ENCODE results near the gene HEXA.
A peak's percentile ranks its signal among the peaks of the same experiment; 100 is the strongest.

GRCh38 chr15:72341361-72341760, 34.5 kb downstream of the HEXA start:
- no peak for TF ChIP-seq MAFK (IDR thresholded peaks at IDR 0.05; ENCODE audit: low read depth, low read length)
- no peak for TF ChIP-seq CREB1 (IDR thresholded peaks at IDR 0.05)
- peak; percentile 55 to 69 (median 57) for TF ChIP-seq CTCF (IDR thresholded peaks at IDR 0.05; ENCODE audit: control extremely low read depth in 1 of 3, insufficient read depth in 1 of 3, low read depth in 1 of 3, low read length in 3 of 3)
- TF ChIP-seq RAD21 (IDR thresholded peaks at IDR 0.05 in 1 of 2, conservative IDR thresholded peaks at IDR 0.05 in 1 of 2; ENCODE audit: low read depth in 2 of 2, low read length in 2 of 2): peak; percentile 12 to 42; a peak in 2 of 4 replicates
- TF ChIP-seq POU5F1 (IDR thresholded peaks at IDR 0.05; ENCODE audit: low read depth, low read length): no peak
- TF ChIP-seq SP2 (IDR thresholded peaks at IDR 0.05; ENCODE audit: low read length): no peak
